NCI-H1436 (cell line): Measurements from ENCODE around the gene KLF17.

Experiments
- DNase-seq: peaks from one replicate; lab custom pipeline; 2025; lab: John Stamatoyannopoulos, UW

The KLF17 gene

GRCh38 chr1:44118682-44119081 lies at the start of gene KLF17:
KLF17 (plus strand) TSS chr1:44118821; CDS start chr1:44118908, 87 bp downstream.
- no peak for DNase-seq

- no peak for DNase-seq
Measured at GRCh38 chr1:44071461-44071860, 47.2 kb upstream of the KLF17 start.

GRCh38 chr1:44072204-44072603 lies 46.4 kb upstream of the KLF17 start:
- no peak for DNase-seq

- DNase-seq: no peak
Measured at GRCh38 chr1:44072821-44073220, 45.8 kb upstream of the KLF17 start.

- no peak for DNase-seq
Measured at GRCh38 chr1:44073528-44073927, 45.1 kb upstream of the KLF17 start.

GRCh38 chr1:44074415-44074814 lies 44.2 kb upstream of the KLF17 start:
- DNase-seq: no peak

- no peak for DNase-seq
Measured at GRCh38 chr1:44076066-44076465, 42.6 kb upstream of the KLF17 start.

GRCh38 chr1:44077421-44077820 lies 41.2 kb upstream of the KLF17 start:
- no peak for DNase-seq

GRCh38 chr1:44078104-44078503 lies 40.5 kb upstream of the KLF17 start:
- DNase-seq: no peak

GRCh38 chr1:44079566-44079965 lies 39.1 kb upstream of the KLF17 start:
- no peak for DNase-seq

GRCh38 chr1:44084998-44085675 lies 33.5 kb upstream of the KLF17 start:
- no peak for DNase-seq

- peak; percentile 14 for DNase-seq
Measured at GRCh38 chr1:44086692-44087474, 31.7 kb upstream of the KLF17 start.

GRCh38 chr1:44089371-44090048 lies 29.1 kb upstream of the KLF17 start:
- DNase-seq: no peak

GRCh38 chr1:44090429-44091252 lies 28.0 kb upstream of the KLF17 start:
- DNase-seq: no peak

- no peak for DNase-seq
Measured at GRCh38 chr1:44094047-44094446, 24.6 kb upstream of the KLF17 start.

GRCh38 chr1:44100183-44100868 lies 18.3 kb upstream of the KLF17 start:
- DNase-seq: no peak

GRCh38 chr1:44101328-44101727 lies 17.3 kb upstream of the KLF17 start:
- DNase-seq: no peak

GRCh38 chr1:44103270-44104131 lies 15.1 kb upstream of the KLF17 start:
- DNase-seq: no peak

GRCh38 chr1:44105810-44106209 lies 12.8 kb upstream of the KLF17 start:
- no peak for DNase-seq

GRCh38 chr1:44108241-44108640 lies 10.4 kb upstream of the KLF17 start:
- no peak for DNase-seq

GRCh38 chr1:44108971-44109370 lies 9.7 kb upstream of the KLF17 start:
- DNase-seq: no peak
